DND-41 (cell line): ENCODE measurements around the gene MTA1.

Source experiments
- CTCF ChIP-seq: IDR thresholded peaks from 2 replicates; pipeline ENCODE4 v1.5.1; 2012; ENCODE audit warnings: borderline replicate concordance, low read length, moderate library complexity, mild to moderate bottlenecking; ENCODE audit not compliant: poor library complexity, severe bottlenecking; ENCODE audit errors: extremely low read depth
- EZH2 ChIP-seq: IDR thresholded peaks from 3 replicates; pipeline ENCODE4 v1.6.1; 2012; ENCODE audit warnings: borderline replicate concordance, low read depth, mild to moderate bottlenecking, moderate library complexity, low read length, inconsistent platforms; ENCODE audit not compliant: severe bottlenecking

- peak; percentile 49 for TF ChIP-seq CTCF
- no peak for TF ChIP-seq EZH2
Measured at GRCh38 chr14:105481886-105482457, 62.3 kb downstream of the MTA1 start.
